D721Med (cell line): ENCODE results near the gene ENG.
"Not testable (repeated sequence)": the region's sequence is repeated elsewhere in the genome, so short reads cannot be mapped to it uniquely, and the experiment has no call there.

Source experiments
- DNase-seq: peaks from one replicate; pipeline ENCODE4 v3.0.0; 2011; ENCODE audit warnings: low spot score; ENCODE audit not compliant: insufficient read length
- FAIRE-seq: peaks from 2 replicates; lab custom pipeline; 2011; peaks lifted over from hg19 to GRCh38; lab: Jason Lieb, UNC
- CTCF ChIP-seq: IDR thresholded peaks from 2 replicates; pipeline ENCODE4 v1.5.1; 2012; ENCODE audit warnings: mild to moderate bottlenecking, control low read depth; ENCODE audit not compliant: insufficient read depth; ENCODE audit errors: missing control alignments

ENG gene

GRCh38 chr9:127841087-127841835 lies 13.2 kb downstream of the ENG start:
- no peak for DNase-seq
- FAIRE-seq: no peak
- no peak for TF ChIP-seq CTCF

- no peak for TF ChIP-seq CTCF
- FAIRE-seq: no peak
- DNase-seq: no peak
These were observed 15.9 kb downstream of the ENG start for GRCh38 chr9:127838375-127839078.

- no peak for FAIRE-seq
- DNase-seq: no peak
These were observed 17.1 kb downstream of the ENG start for GRCh38 chr9:127837346-127837745.

GRCh38 chr9:127836561-127836960 lies 17.9 kb downstream of the ENG start:
- not testable (repeated sequence) for DNase-seq, FAIRE-seq

More at GRCh38 chr9:127837346-127837745, 17.1 kb downstream of the ENG start:
- no peak for TF ChIP-seq CTCF

- TF ChIP-seq CTCF: no peak
- DNase-seq (no peak), FAIRE-seq (no peak)
These were observed 18.4 kb downstream of the ENG start for GRCh38 chr9:127835991-127836516.

GRCh38 chr9:127833555-127833954 lies 20.9 kb downstream of the ENG start:
- DNase-seq (no peak), FAIRE-seq (no peak)
- no peak for TF ChIP-seq CTCF

- TF ChIP-seq CTCF: no peak
- FAIRE-seq (no peak), DNase-seq (no peak)
These were observed 22.2 kb downstream of the ENG start for GRCh38 chr9:127832248-127832647.
